ENCODE results near the gene IL5.
"Not testable (repeated sequence)": the region's sequence is repeated elsewhere in the genome, so short reads cannot be mapped to it uniquely, and the experiment has no call there.

The IL5 gene

DNA sequence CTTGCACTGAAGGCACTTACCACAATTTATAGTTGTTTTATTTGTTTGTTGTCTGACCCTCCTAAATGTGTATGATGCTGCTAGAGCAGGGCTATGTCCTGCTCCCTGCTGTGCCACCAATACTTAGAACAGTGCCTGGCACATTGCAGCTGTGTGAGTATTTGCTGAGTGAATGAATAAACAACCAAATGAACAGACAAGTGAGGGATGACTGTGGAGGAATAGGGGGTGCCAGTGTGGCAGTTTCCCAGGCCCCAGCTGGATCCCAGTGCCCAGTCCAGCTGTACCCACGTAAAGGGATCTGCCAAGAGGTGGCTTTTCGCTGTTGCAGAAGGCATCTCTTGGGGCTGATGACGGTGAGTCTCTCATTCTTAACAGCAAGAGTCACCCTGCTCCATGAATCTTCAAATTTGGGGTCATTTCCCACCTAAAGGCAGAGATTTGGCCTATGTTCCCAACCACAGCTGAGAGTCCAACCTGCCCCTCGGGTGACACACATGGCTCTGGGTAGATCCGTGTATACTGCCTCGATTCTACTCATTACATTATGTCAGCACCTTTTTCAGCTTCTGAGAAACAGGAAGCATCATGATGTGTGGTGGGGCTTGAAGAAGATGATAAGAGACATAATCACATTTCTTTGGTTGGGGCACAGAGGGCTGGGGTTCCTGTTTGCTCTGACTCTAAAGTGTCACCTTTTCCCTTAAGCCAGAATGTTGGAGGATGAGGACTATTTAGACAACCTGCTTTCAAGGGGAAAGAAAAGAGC lies 14.3 kb downstream of the IL5 start:
- no peak for DNase-seq

DNA sequence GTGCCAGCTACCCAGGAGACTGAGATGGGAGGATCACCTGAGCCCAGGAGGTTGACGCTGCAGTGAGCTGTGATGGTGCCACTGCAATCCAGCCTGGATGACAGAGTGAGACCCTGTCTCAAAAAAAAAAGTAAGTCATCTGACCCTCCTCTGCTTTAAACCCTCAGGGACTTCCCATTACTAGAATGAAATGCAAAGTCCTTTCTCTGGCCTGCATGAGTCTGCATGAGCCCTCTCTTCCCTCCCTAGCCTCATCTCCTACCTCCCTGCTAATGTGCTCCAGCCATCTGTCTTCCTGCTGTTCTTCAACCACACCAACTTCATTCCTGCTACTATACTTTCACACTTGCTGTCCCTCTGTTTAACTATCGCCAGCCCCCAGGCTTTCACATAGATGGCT lies 15.3 kb downstream of the IL5 start:
- no peak for DNase-seq

DNA sequence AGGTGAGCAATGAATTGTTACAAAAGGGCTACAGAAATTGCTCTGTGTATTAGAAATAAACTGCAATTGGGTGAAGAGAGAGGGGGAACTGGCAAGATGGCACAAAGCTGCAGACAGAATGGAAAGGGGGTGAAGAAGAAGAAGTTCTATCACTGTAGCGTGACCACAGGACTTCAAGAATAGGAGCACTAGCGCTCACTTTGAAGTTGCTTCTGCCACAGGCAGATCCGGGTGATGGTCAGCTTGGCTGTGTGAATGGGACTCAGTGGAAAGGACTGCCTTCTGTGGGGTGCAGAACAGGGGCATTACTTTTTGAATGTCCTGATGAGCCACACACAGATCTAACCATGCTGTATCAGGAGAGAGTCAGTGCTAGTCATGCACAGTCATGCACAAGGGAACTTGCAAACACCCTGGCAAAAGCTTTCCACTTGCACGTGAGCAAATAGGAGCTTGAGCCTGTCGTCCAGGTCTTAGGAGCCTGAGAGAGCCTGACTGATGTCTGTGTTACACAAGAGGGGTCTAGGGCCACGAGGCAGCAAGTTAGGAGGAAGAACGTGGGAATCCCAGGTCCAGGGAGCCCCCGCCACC lies 16.3 kb downstream of the IL5 start:
- no peak for DNase-seq

DNA sequence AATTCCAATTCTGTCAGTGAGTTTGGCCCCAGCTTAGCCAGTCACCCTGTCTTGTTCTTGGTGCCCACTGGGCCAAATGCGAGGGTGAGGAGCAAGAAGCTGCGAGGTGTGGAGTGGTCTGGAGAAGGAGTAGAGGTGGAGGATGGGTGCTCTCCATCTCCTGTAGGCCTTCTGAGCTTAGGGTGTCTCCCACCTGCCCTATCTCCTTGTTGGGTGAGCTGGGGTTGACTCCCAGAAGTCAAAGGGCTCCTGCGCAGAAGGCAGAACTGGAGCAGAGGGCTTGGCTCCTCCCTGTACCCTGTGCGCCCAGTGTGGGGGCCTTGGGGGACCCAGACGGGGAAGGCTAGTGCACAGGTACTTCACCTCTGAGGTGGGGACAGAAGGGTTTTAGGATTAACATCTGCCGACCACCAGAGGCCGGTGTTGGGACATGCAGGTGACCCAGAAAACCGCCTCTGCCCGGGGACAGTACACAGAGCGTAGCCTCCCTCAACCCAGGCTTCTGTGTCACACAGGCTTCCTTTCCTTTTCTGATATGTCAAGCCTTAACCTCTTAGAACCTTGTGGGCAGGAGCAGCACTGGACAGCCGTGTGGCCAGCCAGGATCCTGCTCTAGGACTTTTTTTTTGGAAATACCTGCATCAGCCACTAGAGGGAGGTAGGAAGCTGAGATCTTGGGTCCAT lies 16.9 kb downstream of the IL5 start:
- DNase-seq, result peak; percentile 34

DNA sequence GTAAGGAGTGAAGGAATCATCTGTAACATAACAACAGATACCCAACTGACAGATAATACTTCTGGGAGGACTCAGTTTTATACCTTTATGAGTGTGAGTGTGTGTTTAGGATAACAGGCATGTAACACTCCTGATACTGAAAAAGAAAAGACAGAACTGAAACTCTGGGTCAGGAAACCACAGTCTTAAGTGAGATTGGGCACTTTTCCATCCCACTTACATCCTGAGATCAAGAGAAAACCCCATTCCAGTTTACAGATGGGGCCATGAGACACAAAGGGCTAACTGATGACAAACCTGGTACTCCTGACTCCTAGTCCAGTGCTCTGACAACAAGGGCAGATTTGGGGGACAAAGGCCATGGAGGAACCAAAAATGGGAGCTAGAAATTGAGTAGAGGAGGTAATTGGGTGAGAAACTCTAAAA lies 18.0 kb downstream of the IL5 start:
- no peak for DNase-seq

DNA sequence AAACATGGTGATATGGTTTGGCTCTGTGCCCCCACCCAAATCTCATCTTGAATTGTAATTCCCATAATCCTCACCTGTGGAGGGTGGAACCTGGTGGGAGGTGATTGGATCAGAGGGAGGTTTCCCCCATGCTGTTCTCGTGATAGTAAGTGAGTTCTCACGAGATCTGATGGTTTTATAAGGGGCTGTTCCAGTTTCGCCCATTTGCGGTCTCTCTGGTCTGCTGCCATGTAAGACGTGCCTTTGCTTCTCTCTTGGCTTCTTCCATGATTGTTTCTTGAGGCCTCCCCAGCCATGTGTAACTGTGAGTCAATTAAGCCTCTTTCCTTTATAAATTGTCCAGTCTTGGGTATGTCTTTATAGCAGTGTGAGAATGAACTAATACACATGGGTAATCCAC lies 18.4 kb downstream of the IL5 start:
- not testable (repeated sequence) for DNase-seq

DNA sequence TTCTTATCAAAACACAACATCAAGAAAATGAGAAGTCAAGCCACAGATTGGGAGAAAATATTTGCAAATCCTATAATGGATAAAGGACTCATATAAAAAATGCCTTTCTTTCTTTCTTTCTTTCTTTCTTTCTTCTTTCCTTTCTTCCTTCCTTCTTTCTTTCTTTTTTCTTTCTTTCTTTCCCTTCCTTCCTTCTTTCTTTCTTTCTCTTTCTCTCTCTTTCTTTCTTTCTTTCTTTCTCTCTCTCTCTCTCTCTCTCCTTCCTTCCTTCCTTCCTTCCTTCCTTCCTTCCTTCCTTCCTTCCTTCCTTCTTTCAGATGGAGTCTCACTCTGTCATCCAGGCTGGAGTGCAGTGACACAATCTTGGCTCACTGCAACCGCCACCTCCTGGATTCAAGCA lies 21.3 kb downstream of the IL5 start:
- not testable (repeated sequence) for DNase-seq

DNA sequence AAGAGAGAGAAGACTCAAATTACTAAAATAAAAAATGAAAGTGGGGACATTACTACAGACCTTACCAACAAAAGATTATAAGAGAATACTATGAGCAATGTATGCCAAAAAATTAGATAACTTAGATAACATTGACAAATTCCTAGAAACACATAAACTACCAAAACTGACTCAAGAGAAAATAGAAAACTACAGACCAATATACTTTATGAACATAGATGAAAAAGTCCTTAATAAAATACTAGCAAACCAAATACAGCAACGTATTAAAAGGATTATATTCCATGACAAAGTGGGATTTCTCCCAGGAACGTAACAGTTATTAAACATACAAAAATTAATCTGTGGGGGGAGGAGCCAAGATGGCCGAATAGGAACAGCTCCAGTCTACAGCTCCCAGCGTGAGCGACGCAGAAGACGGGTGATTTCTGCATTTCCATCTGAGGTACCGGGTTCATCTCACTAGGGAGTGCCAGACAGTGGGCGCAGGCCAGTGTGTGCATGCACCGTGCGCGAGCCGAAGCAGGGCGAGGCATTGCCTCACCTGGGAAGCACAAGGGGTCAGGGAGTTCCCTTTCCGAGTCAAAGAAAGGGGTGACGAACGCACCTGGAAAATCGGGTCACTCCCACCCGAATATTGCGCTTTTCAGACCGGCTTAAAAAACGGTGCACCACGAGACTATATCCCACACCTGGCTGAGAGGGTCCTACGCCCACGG lies 29.5 kb downstream of the IL5 start:
- DNase-seq, result not testable (repeated sequence)

DNA sequence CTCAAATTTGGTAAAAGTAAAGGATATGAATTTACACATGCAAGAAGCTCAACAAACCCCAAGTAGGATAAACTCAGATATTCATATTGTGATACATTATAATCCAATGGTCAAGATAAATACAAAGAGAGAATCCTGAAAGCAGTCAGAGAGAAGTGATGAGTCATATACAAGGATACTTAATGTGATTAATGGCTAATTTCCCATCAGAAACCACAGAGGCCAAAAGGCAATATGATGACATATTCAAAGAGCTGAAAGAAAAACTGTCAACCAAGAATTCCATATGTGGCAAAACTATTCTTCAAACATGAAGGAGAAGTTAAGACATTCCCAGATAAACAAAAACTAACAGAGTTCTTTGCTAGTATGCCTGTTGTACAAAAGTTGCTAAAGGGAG lies 33.2 kb downstream of the IL5 start:
- no peak for DNase-seq

DNA sequence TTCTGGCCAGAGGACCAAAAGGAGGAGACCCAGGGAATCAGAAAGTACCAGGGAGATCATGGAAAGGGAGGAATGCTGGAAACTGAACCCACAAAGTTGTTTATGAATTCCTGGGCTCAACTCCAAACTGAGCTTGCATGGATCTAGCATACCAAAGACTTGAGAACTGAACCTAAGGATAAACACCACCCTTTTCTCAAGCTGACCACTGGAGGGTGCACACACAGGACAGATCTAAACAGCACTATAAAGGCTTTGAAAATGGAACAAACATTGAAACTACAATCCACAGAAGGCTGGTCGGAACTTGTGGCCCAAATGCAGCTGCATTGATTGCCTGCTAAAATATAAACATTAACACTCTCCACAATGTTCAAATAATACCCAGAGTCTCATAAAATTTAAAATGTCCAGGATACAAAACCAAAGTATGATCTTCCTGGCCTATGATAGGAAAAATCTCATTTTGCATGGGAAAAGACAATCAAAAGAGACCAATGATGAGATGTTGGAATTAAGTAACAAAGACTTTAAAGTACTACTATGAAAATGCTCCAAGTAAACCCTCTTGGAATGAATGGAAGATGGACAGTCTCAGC lies 37.1 kb downstream of the IL5 start:
- no peak for DNase-seq

DNA sequence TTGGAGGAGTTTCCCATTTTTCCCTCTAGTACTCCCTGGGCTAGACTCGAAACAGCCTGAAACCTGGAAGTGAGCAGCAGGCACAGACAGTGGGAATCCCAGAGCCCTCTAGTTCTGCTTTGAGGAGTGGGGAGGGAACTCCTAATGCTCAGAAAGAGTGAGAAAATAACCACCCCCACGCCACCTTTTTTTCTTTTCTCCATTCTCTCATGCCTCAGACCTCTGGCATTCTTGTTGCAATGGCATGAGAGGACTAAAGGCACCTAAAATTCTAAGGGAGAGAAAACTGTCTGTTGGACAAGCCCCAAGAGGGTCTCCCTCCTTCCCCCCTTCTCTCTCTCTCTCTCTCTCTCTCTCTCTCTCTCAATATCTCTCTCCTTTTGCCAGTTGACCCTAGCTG lies 37.7 kb downstream of the IL5 start:
- no peak for DNase-seq

DNA sequence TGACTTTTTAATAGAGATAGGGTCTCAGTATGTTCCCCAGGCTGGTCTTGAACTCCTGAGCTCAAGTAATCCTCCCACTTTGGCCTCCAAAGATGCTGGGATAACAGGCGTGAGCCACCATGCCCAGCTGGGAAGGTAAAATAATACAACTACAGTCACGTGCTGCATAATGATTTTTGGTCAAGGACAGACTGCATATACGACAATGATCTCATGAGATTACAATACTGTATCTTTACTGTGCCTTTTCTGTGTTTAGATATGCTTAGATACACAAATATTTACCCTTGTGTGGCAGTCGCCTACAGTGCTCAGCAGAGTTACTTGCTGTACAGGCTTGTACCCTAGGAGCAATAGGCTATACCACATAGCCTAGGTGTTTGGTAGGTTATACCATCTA lies 38.6 kb downstream of the IL5 start:
- DNase-seq, result no peak

DNA sequence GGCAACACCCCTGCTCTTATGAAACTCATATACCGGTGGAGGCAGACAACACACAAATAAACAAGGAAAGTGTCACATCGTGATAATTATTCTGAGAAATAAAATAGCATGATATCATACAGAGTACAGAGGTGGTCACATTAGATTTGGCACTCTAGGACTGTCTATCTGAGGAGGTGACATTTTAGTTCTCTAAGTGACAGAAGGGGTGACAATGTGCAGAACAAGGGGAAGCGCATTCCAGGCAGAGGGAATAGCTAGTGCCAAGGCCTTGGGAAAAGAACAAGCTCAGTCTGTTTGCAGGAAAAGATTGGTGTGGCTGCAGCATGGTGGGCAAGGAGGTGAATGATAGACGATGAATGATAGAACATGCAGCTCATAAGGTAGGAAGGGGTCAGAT lies 40.1 kb downstream of the IL5 start:
- DNase-seq, result no peak

DNA sequence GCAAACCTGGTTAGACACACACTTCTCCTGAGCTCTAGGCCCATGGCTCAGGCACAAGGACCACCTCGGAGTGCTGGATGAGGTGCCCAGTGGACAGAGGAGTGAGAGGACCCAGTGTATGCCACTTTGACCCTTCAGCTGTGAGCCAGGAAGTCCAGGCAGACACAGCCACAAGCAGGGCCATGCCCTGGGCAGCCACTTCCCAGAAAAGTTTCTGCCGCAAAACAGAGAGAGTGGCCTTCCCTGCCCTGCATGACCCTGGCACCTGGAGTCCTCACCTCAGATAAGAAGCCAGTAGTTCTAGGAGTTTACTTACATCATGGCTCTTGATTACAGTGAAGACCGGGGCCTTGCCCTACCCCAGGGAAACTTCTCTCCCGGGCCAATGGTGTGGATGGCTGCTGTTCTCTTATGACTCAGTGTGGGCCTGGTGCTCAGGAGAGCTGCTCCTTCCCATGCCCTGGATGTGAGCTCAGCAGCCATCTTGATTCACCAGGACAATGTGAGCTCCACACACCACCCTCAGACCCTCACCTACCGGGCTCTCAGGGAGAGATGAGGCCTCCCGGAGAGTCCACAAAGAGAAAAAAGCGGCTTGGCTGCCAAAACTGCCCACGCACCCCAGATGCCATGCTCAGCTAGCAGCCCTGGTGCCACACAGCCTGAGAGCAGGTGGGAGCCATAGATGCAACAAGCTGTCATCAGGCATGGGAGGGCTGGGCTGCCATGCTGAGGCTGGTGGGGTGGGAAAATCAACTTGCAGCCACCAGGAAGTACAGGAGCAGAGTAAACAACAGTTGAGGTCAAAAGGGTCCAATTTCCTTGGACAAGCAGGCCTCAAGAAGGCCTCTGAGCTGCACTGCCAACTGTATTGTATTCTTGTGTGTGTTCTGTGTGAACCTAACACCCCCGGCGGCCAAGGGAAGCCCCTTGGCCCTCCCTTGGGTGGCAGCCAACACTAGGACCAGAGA lies 41.1 kb downstream of the IL5 start:
- no peak for DNase-seq

DNA sequence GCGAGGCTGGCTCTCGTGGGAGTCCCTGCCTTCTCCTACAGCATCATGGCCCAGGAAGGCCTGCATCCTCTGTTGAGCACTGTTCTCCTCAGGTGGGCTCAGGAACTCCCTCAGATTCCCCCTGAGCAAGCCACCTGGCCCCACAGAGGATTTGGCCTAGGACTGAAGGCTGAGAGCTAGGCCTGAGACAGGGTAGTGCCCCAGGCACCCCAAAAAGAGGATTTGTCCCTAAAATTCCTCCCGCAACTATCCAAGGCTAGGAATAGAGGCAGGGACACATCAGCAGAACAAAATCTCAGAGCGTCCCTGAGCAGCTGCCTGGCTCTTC lies 41.7 kb downstream of the IL5 start:
- DNase-seq, result no peak

DNA sequence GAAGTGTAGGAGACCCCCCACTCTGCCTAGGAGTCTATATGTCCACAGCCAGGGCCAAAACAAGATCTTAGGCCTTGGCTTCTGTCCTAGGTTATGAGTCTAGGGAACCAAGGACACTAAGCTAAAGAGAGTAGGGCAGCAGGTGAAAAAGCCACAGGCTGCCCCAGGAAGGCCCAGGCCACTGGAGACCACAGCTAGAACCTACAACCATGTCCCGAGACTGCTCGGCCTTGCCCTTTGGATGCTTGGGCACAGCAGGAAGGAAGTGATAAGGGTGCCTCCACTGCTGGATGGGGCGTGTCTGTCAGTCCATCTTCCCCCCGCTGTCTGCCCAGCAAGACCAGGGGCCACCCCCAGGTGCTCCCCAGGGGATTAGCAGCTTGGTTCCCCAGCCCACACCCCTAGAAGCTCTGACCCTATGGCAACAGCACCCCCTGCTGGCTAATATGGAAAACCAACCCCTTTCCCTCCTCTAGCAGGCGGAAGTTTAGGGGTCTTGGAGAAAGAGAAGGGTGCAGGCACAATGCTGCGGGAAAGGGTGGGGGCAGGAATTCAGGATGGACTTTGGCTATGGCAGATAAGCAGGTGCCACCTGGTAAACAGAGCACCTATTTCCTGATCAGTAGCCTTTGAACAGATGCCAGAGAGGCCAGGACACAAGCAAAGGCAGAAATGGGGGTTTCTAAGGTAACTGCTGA lies 42.2 kb downstream of the IL5 start:
- peak; percentile 41 for DNase-seq

DNA sequence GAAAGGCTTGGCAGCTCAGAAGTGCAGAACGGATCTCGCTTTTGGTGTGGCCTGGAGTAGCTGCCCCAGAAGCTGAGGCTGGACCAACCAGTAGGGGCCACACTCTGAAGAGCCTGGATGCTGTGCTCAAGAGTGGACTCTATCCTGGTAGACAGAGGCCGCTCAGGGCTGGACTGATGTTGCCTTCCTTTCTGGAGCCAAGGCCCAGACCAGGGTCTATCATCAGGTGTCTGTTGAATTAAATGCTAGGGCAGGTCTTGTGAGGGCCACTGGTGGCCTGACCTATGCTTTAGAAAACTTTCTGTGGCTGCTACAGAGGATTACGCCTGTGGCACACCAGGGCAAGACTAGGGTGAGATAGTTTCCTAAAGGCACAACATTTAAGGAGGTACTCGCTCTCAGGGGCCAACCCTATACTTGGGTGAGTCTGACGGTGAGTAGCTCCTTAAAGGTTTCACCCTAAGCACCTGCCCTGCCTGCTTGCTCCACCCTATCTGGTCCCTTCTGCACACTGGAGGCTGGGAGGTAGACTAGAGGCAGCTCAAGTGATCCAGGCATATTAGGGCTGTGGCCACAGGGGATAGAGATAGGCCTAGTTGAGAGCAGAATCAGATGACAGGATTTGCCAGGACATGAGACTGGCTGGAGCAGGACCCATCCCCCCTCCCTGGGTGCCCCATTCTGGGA lies 42.9 kb downstream of the IL5 start:
- no peak for DNase-seq

DNA sequence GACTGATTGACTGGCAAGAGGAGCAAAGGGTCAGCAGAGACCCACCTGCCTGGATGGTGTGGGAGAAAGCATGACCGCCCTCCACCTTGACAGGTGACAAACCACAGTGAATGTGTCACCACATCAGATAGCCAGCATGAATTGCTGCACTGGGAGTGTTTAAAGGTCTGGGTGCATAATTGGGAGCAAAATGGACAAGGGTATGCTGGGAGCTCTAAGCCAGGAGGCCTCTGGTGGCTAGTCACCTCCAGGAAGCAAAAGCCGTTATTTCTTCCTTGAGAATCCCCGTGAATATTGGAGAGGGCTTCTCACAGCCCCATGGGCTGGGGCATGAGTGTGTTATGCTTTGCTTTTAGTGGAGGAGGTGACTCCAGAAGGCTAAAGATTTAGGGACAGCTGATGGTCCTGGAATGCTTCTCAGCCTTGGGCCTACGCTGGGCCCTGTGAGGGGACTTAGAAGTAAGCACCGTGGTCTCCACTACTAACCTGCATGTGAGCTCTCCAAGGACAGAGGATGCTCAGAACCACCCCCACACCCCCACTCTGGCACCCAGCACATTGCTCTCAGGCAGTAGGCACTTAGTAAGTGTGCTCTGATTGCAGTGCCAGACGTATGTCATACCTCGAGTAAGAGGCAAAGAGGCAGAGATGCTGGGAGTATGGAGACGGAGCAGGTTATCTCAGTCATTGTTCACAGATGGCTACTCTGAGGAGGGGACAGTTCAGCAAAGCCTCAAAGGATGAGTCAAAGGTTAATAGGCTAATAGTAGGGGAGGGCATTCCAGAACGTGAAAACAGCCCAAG lies 43.7 kb downstream of the IL5 start:
- DNase-seq, result no peak

DNA sequence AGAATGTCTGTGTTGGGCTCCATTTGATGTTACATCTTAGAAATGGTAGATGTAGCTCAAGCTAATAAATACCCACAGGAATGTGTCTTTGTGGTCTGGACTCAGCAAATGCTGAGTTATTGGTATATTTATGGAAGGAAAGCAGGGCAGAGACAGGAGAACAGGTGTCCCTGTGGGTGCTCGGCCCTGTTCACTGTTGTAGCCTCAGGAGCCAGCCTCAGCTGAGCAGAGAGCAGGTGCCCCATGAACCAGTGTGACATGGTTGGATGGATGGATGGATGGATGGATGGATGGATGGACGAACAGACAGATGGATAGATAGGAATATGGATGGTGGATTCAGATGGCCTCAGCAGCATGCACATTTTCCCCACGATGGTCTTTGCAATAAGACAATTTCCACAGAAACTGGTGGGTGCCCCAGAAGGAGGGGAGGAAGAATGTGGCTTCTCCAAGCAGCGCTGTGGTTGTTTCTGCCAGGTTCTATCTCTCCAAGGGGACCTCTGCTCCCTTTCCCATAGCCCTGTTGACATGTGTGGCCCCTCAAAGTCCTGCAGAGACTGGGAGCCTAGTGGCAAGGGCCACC lies 44.5 kb downstream of the IL5 start:
- no peak for DNase-seq

DNA sequence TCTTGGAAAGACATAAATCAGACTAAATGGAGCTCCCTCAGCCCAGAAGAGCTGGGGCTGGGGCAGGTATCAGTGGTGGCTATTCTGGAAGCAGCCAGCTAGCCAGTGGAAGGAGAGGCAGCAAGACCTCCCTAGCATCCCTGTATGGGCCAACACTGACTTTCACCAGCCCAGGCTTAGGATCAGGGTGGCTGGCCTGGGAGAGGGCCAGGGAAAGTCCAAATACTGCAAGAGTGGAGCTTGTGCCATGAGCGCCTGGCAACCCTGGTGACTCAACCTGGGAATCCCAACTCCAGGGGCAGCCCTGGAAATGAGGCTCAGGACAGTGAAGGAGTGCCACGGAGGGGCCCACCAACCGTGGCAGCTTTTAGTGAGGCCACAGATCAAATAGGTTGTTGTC lies 45.2 kb downstream of the IL5 start:
- no peak for DNase-seq

Data from NCI-H1105 (cell line).